ENCODE measurements around the gene ARSB.

ARSB gene

GRCh38 chr5:78930721-78931120, 54.4 kb downstream of the ARSB start:
- H3K9me3 ChIP-seq (ENCODE audit: severe bottlenecking), result no peaks in the 10 kb centered on the region
- H3K27me3 ChIP-seq (ENCODE audit: insufficient read depth, low read depth, severe bottlenecking), result no peaks in the 10 kb centered on the region
- no peaks in the 10 kb centered on the region for H3K36me3 ChIP-seq
- DNase-seq, result no peak
- H3K27ac ChIP-seq, result no peak overlapping the region
- H3K4me3 ChIP-seq (ENCODE audit: low read depth, low read length), result no peak overlapping the region
- TF ChIP-seq CTCF (IDR thresholded peaks at IDR 0.05; ENCODE audit: low read depth, low read length), result no peak

DNA sequence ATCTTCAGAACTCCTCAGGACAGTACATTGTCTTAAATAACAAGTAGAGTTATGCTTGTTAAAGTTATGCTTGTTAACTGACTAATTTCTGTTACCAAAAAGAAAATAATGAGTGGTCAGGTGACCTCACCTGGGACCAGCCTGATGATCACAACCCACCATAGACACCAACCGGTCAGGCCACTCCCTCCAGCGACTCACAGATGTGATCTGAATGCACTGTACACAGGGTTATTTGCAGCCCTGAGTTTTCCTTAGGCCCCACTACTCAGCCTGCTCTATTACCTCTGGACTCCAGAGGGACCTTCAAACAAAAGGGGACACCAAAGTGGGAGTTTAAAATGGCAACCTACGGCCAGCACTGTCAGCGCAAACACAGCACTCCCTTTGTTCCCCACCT, 55.3 kb downstream of the ARSB start:
- no peak for TF ChIP-seq CTCF (IDR thresholded peaks at IDR 0.05; ENCODE audit: low read depth, low read length)
- no peak overlapping the region for H3K27ac ChIP-seq
- DNase-seq, result no peak

DNA sequence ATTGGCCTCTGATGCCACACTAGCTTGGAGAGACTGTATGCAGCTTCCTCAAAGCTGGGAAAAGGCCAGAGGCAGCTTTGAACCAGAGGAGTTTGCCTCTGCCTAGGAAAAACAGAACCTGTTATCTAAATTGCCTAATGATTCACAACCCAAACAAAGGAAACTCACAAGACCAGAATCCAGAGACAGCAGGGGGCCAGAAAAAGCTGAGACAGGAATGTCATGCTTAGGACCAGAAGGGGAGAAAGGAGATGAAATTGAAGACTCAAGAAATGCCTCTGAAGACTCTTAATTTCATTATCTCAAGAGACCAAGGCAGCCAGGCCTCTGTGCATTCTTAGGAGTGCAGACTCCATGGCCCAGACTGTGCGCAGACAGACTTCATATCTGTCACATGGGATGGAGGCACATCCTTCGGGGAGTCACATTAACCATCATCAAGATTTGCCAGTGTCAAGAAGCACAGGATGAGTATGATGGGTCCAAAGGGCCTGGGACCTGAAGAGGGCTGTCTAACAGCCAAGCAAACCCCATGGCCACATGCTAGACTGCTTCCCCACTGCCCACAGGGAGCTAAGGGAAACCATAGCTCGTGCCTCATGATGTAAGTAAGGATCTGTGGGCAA, 57.3 kb downstream of the ARSB start:
- Histone ChIP-seq H3K27ac (no peak overlapping the region), H3K36me3 (no peaks in the 10 kb centered on the region), H3K27me3 (ENCODE audit: insufficient read depth, low read depth, severe bottlenecking) (no peaks in the 10 kb centered on the region), H3K9me3 (ENCODE audit: severe bottlenecking) (no peaks in the 10 kb centered on the region), H3K4me3 (ENCODE audit: low read depth, low read length) (no peak overlapping the region)
- DNase-seq, result no peak
- TF ChIP-seq CTCF (IDR thresholded peaks at IDR 0.05; ENCODE audit: low read depth, low read length), result no peak

More for the DNA sequence above, 55.3 kb downstream of the ARSB start:
- Histone ChIP-seq H3K9me3 (ENCODE audit: severe bottlenecking) (no peaks in the 10 kb centered on the region), H3K27me3 (ENCODE audit: insufficient read depth, low read depth, severe bottlenecking) (no peaks in the 10 kb centered on the region), H3K36me3 (no peaks in the 10 kb centered on the region), H3K4me3 (ENCODE audit: low read depth, low read length) (no peak overlapping the region)

DNA sequence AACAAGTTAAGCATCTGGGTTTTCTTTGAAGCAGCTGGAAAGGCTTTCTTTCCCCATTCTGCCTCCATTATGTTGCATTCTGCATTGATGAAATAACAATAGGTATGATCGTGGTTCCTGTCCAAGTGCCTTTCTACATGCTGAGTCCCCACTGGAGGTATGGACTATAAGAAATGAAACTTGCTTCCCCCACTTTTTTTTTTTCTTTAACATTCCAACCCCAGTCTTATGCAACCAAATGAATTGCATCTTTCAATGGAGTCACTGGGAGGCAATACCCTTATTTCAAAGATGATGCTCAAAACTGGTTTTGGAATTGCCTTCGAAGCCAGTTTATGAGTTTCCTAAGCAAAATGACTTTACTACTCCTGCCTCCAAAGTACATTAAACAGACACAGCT, 58.9 kb downstream of the ARSB start:
- no peaks in the 10 kb centered on the region for H3K36me3 ChIP-seq
- H3K27me3 ChIP-seq (ENCODE audit: insufficient read depth, low read depth, severe bottlenecking), result no peaks in the 10 kb centered on the region
- no peak for TF ChIP-seq CTCF (IDR thresholded peaks at IDR 0.05; ENCODE audit: low read depth, low read length)
- DNase-seq, result no peak
- H3K4me3 ChIP-seq (ENCODE audit: low read depth, low read length), result no peak overlapping the region
- no peak overlapping the region for H3K27ac ChIP-seq
- H3K9me3 ChIP-seq (ENCODE audit: severe bottlenecking), result no peaks in the 10 kb centered on the region

GRCh38 chr5:78925129-78925876, 59.8 kb downstream of the ARSB start:
- Histone ChIP-seq H3K4me3 (ENCODE audit: low read depth, low read length) (no peak overlapping the region), H3K9me3 (ENCODE audit: severe bottlenecking) (no peaks in the 10 kb centered on the region), H3K27ac (no peak overlapping the region), H3K27me3 (ENCODE audit: insufficient read depth, low read depth, severe bottlenecking) (no peaks in the 10 kb centered on the region), H3K36me3 (no peaks in the 10 kb centered on the region)
- no peak for DNase-seq
- TF ChIP-seq CTCF (IDR thresholded peaks at IDR 0.05; ENCODE audit: low read depth, low read length), result no peak

All from WERI-Rb-1 (cell line).